ENCODE data around the gene DCHS1.

Gene DCHS1

DNA sequence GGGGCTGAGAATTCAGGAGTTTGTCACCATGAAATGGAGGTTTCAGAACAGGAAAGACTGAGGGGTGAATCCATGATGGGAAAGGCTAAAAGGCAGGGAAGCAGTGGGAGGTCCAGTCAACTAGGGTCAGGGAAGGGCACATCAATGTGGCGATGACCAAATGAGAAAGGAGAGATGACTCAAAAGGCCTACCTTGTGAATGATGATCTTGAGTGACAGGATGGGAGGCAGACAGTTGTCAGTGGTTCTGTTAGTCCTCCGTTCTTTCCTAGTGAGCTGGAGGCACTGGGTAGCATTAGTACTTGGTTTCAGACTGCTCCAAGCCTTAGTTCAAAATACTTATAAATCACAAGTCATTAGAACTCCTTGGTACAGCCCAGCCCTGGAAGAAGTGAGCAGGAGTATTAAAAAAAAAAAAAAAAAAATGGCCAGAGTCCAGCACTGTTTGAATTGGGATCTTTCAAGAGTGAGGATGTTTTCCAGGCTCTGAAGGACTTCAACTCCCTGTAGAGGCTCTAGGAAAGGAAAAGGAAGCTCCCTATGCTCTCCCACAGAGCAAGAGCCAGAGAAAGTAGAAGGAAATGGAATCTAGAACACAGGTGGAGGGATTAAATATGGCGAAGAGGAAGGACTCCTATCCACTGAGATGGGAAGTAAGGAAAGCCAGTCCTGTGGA, 8.3 kb upstream of the DCHS1 start:
- TF ChIP-seq CTCF (IDR thresholded peaks at IDR 0.05; ENCODE audit: borderline replicate concordance, control extremely low read depth, extremely low read depth, insufficient read depth, missing control alignments): no peak
- in situ Hi-C loops (cut with MboI; ENCODE audit: low sequenced_read_pairs, unreplicated experiment): no loop called here
- no peak for DNase-seq (ENCODE audit: low spot score)

- DNase-seq (ENCODE audit: low spot score): peak; percentile 40
- in situ Hi-C loops (cut with MboI; ENCODE audit: low sequenced_read_pairs, unreplicated experiment): no loop called here
- no peak for TF ChIP-seq CTCF (IDR thresholded peaks at IDR 0.05; ENCODE audit: borderline replicate concordance, control extremely low read depth, extremely low read depth, insufficient read depth, missing control alignments)
Measured at GRCh38 chr11:6660712-6661111, 5.1 kb upstream of the DCHS1 start.

DNA sequence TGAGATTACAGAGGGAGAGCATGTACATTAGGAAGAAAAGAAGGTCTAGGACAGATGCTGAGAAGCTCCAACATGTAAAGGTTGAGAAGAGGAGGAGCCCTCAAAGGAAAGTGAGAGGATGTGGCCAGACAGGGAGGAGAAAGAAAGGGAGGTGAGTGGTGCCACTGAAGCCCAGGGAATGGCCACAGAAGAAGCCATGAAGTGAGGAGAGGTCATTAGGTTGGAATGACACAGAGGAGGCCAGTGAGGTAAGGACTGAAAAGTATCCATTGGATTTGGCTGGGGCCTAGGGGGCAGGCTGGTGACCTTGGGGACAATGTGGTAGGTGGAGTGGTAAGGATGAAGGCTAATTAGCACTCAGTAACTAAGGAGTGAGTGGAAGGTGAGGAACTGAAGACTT, 3.0 kb upstream of the DCHS1 start:
- in situ Hi-C loops (cut with MboI; ENCODE audit: low sequenced_read_pairs, unreplicated experiment): no loop called here
- TF ChIP-seq CTCF (IDR thresholded peaks at IDR 0.05; ENCODE audit: borderline replicate concordance, control extremely low read depth, extremely low read depth, insufficient read depth, missing control alignments): no peak
- no peak for DNase-seq (ENCODE audit: low spot score)

DNA sequence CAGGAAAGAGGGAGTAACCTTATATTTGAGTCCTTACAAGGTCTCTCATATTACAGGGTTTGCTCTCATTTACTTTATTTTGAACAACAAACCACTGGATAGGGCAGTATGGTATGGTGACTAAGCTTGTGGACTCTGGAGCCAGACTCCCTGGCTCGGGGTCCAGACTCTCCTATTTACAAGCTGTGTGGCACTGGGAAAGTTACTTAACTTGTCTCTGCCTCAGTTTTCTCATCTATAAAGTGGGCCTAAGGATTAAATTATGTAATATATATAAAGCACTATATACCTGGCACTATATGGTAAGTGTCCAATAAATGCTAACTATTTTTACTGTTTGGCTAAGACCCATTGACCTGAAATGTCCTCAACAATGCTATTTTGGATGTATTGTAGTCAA, 1.7 kb upstream of the DCHS1 start:
- in situ Hi-C loops (cut with MboI; ENCODE audit: low sequenced_read_pairs, unreplicated experiment): no loop called here
- no peak for TF ChIP-seq CTCF (IDR thresholded peaks at IDR 0.05; ENCODE audit: borderline replicate concordance, control extremely low read depth, extremely low read depth, insufficient read depth, missing control alignments)

GRCh38 chr11:6656936-6657335, 1.3 kb upstream of the DCHS1 start:
- in situ Hi-C loops (cut with MboI; ENCODE audit: low sequenced_read_pairs, unreplicated experiment): no loop called here

More for the DNA sequence above, 1.7 kb upstream of the DCHS1 start:
- DNase-seq (ENCODE audit: low spot score): no peak

DNA sequence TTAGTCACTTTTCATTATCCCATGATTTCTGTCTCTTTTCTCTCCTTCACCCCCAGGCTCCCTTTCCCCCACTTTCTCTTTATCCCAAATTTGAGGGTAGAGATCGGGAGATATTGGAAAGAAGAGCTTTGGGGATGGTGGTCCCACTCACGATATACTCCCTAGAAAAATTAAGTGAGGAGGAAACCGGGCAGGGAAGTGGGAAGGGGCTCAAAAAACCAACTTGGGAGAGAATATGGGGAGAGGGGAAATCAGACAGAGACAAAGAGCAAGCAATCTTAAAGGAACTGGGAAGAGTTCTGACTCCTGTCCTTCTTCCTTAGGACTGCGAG, 941 bp upstream of the DCHS1 start:
- no peak for DNase-seq (ENCODE audit: low spot score)
- in situ Hi-C loops (cut with MboI; ENCODE audit: low sequenced_read_pairs, unreplicated experiment): no loop called here
- no peak for TF ChIP-seq CTCF (IDR thresholded peaks at IDR 0.05; ENCODE audit: borderline replicate concordance, control extremely low read depth, extremely low read depth, insufficient read depth, missing control alignments)

More at GRCh38 chr11:6656936-6657335, 1.3 kb upstream of the DCHS1 start:
- DNase-seq (ENCODE audit: low spot score): no peak
- no peak for TF ChIP-seq CTCF (IDR thresholded peaks at IDR 0.05; ENCODE audit: borderline replicate concordance, control extremely low read depth, extremely low read depth, insufficient read depth, missing control alignments)
